ENCODE measurements around the gene KCND1. TPM values are rescaled to one million over a fixed set of nuclear protein-coding genes. Genes with fewer than 3 reads are reported as not detected.

KCND1 gene
- total RNA-seq, 3 donors from 2014 or later, result 0.66 to 1.2 (median 0.96) TPM

DNA sequence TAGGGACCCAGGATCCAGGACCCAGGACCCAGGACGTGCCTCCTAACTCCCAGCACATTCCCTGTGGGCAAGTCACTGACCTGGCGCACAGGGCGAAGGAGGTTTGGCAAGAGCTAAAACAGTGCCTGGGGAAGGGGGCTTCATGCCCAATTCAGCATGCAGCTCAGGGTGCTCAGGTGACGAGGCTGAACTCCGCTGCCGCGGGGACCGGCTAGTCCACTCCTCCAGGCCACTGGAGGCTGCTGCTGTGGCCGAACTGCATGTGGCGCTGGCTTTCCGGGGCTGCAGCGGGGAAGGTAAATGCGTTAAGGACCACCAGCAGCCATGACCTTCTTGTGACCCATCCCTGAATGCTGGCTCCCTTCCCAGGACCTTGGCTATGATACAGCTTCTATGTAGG, 47.9 kb downstream of the KCND1 start:
- H3K27me3 ChIP-seq, result peaks cover 0 to 41% of the 10 kb centered on the region in 2 donors
- TF ChIP-seq POLR2AphosphoS5 (IDR thresholded peaks at IDR 0.05), result no peak
- TF ChIP-seq, protein P1, sequence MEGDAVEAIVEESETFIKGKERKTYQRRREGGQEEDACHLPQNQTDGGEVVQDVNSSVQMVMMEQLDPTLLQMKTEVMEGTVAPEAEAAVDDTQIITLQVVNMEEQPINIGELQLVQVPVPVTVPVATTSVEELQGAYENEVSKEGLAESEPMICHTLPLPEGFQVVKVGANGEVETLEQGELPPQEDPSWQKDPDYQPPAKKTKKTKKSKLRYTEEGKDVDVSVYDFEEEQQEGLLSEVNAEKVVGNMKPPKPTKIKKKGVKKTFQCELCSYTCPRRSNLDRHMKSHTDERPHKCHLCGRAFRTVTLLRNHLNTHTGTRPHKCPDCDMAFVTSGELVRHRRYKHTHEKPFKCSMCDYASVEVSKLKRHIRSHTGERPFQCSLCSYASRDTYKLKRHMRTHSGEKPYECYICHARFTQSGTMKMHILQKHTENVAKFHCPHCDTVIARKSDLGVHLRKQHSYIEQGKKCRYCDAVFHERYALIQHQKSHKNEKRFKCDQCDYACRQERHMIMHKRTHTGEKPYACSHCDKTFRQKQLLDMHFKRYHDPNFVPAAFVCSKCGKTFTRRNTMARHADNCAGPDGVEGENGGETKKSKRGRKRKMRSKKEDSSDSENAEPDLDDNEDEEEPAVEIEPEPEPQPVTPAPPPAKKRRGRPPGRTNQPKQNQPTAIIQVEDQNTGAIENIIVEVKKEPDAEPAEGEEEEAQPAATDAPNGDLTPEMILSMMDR (IDR thresholded peaks at IDR 0.05), result no peak
- TF ChIP-seq POLR2A (IDR thresholded peaks at IDR 0.05), result no peak
- no peak overlapping the region for H3K4me3 ChIP-seq
- H3K9me3 ChIP-seq, result no peaks in the 10 kb centered on the region
- H3K36me3 ChIP-seq, result no peaks in the 10 kb centered on the region
- no peak for DNase-seq (ENCODE audit: low spot score in 2 of 2)
- H3K27ac ChIP-seq, result no peak overlapping the region
- no peaks in the 10 kb centered on the region for H3K4me1 ChIP-seq
- intact Hi-C loops (cut with DNase I; ENCODE audit: low total_unique reads), result no loop called here

DNA sequence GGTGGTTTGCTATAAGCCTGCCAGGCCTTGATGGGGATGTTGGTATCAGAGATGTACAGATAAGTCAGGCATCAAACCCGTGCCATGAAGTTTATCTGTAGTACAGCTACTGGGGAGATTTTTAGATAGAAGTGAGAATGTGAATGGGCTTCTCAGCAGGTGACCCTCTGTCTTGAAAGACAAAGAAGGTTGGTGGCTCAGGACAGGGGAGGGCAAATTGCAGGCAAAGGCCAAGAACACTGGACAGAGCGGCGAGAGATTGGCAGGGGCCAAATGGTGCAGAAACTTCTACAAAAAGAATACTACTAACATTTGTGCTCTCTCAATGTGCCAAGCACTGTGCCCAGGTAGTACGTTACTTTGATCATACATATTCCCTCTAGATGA, 50.9 kb downstream of the KCND1 start:
- Histone ChIP-seq H3K4me1 (no peaks in the 10 kb centered on the region), H3K9me3 (no peaks in the 10 kb centered on the region), H3K27ac (no peak overlapping the region), H3K36me3 (no peaks in the 10 kb centered on the region), H3K27me3 (peaks cover 0 to 40% of the 10 kb centered on the region in 2 donors), H3K4me3 (no peak overlapping the region)
- TF ChIP-seq POLR2AphosphoS5 (IDR thresholded peaks at IDR 0.05) (no peak), POLR2A (IDR thresholded peaks at IDR 0.05) (no peak)
- TF ChIP-seq, protein P1 (IDR thresholded peaks at IDR 0.05), result no peak
- no peak for DNase-seq (ENCODE audit: low spot score in 2 of 2)
- intact Hi-C loops (cut with DNase I; ENCODE audit: low total_unique reads), result no loop called here

DNA sequence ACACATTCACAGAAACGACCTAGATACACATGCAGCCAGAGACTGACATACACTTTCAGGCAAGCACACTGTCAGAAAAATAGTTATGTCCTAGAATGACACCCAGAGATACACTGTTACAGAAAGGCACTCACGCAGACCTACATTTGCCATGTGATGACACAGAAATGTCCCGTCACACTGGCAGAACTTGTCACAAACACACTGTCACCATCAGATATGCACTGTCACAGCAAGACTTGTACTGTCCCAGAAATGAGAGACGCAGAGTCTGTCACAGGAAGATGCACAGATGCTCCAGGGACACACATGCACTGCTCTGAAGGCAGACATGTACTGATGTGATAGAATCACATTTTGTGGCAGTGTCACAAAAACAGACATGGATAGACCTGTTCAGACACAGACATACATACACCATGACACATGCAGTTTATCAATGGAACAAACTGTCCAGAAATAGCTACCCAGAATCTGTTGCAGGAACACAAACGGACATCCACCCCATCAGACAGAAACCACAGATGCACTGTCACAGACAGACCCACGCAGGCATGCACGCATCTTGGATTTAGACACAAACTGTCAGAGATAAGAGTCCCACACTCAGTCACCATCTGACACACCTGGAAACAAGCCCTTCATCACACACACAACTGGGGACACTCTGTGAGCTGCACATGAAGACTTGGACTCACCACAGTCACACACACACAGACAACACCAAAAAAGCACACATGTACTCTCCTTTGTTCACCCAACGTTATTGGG, 51.5 kb downstream of the KCND1 start:
- no peak for DNase-seq (ENCODE audit: low spot score in 2 of 2)
- H3K4me3 ChIP-seq, result peak overlapping the region in 1 of 3 donors; percentile 78
- no peaks in the 10 kb centered on the region for H3K4me1 ChIP-seq
- intact Hi-C loops (cut with DNase I; ENCODE audit: low total_unique reads), result no loop called here
- TF ChIP-seq POLR2A (IDR thresholded peaks at IDR 0.05) (no peak), POLR2AphosphoS5 (IDR thresholded peaks at IDR 0.05) (no peak)
- TF ChIP-seq, protein P1 (IDR thresholded peaks at IDR 0.05), result no peak
- H3K27me3 ChIP-seq, result peaks cover 0 to 40% of the 10 kb centered on the region in 2 donors
- H3K27ac ChIP-seq, result peak overlapping the region; percentile 74 to 89
- H3K36me3 ChIP-seq, result no peaks in the 10 kb centered on the region
- no peaks in the 10 kb centered on the region for H3K9me3 ChIP-seq

DNA sequence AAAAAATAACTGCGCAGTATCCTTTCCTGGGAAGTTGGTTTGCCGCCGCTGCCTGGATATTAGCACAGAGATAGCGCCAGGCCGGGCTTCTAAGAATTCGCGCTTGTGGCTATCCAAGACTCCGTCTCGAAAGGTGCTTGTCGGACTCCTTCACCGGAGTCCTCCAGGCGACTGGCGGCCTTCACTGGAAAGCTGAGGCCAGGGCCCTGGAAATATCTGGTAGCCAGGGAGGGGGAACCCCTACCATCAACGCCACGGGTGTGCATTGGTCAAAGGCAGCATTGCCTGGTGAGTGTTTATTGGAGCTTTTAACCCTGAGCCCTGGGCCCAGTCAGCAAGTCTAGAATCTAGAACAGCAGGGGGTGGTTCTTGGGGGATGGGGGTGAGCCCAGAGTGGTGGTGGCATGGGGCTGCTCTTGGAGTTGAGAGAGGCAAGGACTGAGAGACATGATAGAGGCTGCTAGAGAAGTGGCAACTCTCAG, 52.2 kb downstream of the KCND1 start:
- peak overlapping the region; percentile 52 to 78 (median 59) for H3K4me3 ChIP-seq
- intact Hi-C loops (cut with DNase I; ENCODE audit: low total_unique reads), result no loop called here
- H3K36me3 ChIP-seq, result no peaks in the 10 kb centered on the region
- H3K27me3 ChIP-seq, result peaks cover 0 to 40% of the 10 kb centered on the region in 2 donors
- peak overlapping the region; percentile 74 to 89 for H3K27ac ChIP-seq
- H3K4me1 ChIP-seq, result no peaks in the 10 kb centered on the region
- TF ChIP-seq, protein P1 (IDR thresholded peaks at IDR 0.05), result no peak
- TF ChIP-seq POLR2AphosphoS5 (IDR thresholded peaks at IDR 0.05) (no peak), POLR2A (IDR thresholded peaks at IDR 0.05) (no peak)
- no peaks in the 10 kb centered on the region for H3K9me3 ChIP-seq
- no peak for DNase-seq (ENCODE audit: low spot score in 2 of 2)

DNA sequence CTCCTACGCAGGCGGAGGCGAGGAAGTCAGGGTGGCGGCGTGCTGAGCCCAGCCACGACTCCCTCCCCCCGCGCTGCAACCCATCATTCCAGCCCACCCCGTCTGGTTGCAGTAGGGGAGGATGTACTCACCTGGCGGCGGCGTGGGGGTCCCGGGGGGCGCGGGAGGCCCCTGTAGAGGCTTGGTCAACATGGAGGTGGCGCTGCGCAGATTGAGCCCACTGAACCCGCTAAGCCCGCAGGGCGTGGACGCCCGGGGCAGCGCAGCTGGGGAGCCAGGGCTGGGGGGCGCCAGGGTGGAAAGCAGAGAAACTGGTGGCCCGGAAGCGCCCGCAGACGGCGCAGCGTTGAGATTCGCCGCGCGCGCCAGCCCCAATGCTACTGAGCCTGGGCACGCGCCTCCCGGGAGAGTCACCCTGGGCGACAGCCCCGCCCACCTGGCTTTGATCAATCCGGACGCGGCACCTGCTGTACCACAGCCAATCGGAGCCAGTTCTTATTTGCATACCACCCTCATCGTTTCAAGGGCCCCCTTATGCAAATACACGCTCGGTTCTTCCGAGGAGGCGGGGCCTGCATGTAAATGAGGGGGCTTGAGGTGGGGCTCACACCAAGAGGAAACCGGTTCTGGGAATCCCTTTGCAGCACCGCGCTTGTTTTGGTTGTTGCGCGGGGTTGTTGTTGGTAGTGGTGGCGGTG, 52.9 kb downstream of the KCND1 start, which contains the start of gene PIM2:
TSS of gene PIM2 (minus strand) at position 382 of the 698 bp plus-strand sequence. CDS start at position 192, 190 bp downstream.
- H3K9me3 ChIP-seq, result no peaks in the 10 kb centered on the region
- TF ChIP-seq POLR2A (IDR thresholded peaks at IDR 0.05) (peak; percentile 51), POLR2AphosphoS5 (IDR thresholded peaks at IDR 0.05) (peak; percentile 59 to 71 (median 60))
- TF ChIP-seq, protein P1 (IDR thresholded peaks at IDR 0.05), result no peak
- peak within 1 kb of the TSS; percentile 74 to 89 for H3K27ac ChIP-seq
- peak within 1 kb of the TSS; percentile 52 to 78 (median 59) for H3K4me3 ChIP-seq
- intact Hi-C loops (cut with DNase I; ENCODE audit: low total_unique reads), result no loop called here
- no peaks in the 10 kb centered on the region for H3K4me1 ChIP-seq
- DNase-seq (ENCODE audit: low spot score in 2 of 2), result peak; percentile 87 to 92
- H3K36me3 ChIP-seq, result no peaks in the 10 kb centered on the region
- H3K27me3 ChIP-seq, result peaks cover 0 to 36% of the 10 kb centered on the region in 2 donors

All from breast epithelium (tissue), 4 donors.